OCI-LY1 (cell line): ENCODE results near the gene OS9.

Experiments
- CTCF ChIP-seq: fragments of 200-600 bp; sonication (generic), shearing (Covaris generic); IDR thresholded peaks from 2 replicates; pipeline ENCODE4 v1.5.1; 2017; ENCODE audit warnings: mild to moderate bottlenecking, antibody characterized with exemption, low read length, moderate library complexity, mixed read lengths
- EZH2 ChIP-seq: fragments of 200-600 bp; sonication (generic), shearing (Covaris generic); IDR thresholded peaks from 2 replicates; pipeline ENCODE4 v1.8.0; 2017; ENCODE audit warnings: borderline replicate concordance, mixed run types, mild to moderate bottlenecking, antibody characterized with exemption, low read length, moderate library complexity, mixed read lengths

- TF ChIP-seq EZH2 (no peak), CTCF (no peak)
Observed at GRCh38 chr12:57736741-57737466, 43.0 kb downstream of the OS9 start.
